ENCODE results near the gene APBA1.
"Not testable (repeated sequence)": the region's sequence is repeated elsewhere in the genome, so short reads cannot be mapped to it uniquely, and the experiment has no call there.

The APBA1 gene

DNA sequence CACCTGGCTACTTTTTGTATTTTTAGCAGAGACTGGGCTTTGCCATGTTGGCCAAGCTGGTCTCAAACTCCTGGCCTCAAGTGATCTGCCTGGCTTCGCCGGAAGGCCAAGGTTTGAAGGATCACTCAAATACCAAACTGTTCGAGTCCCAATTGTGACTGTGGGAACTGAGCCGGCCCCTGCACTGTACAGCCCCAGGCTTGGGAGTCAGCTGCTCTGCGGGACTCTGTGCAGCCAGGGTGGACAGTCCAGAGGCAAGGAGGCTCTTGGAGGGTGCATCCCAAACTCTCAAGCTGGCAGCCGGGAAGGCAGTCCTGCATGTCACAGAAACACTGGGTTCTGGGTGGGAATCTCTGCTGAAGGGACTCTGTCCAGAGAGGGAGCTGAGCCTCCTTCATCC is 238.2 kb downstream of the APBA1 start:
- no peak for DNase-seq

DNA sequence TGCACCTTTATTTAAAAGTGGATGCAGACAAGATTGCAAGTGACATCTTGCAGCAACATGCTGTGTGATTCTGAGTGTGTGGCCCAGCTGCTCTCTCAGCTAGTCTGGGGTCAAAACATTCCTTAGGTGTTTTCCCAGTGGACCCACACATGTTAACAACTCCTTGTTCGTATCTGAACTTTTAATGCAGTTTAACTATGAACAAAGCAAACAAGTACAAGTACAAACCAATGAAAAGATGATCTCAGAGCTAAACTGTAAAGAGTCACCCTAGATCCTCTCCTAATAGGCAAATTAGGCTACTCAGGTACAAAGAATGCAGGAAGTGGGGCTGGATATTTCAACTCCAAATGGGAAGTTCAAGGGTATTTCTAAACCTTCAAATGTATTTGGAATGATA is 238.8 kb downstream of the APBA1 start:
- DNase-seq: peak; percentile 41

- DNase-seq: no peak
Measured at GRCh38 chr9:69432623-69433022, 239.5 kb downstream of the APBA1 start.

GRCh38 chr9:69431777-69432176 is 240.4 kb downstream of the APBA1 start:
- DNase-seq: no peak

DNA sequence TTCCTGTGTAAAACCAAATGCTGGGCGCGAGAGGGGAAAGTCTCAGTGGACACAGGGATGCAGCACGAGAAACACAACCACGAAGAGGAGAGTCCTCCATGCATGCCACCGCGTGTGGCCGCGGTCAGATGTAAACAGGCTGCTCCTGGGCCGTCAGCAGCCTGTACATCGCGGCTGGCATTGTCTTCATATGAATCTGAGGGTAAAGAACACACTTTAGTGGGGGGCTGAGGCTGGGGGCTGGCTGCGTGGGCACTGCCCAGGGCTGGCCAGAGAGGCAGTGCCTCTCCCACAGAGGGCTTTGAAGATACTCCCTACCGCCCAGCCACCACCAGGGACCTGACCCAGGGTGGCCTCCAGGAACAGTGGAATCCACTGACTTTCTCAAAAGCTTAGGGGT is 241.0 kb downstream of the APBA1 start:
- DNase-seq: no peak

DNA sequence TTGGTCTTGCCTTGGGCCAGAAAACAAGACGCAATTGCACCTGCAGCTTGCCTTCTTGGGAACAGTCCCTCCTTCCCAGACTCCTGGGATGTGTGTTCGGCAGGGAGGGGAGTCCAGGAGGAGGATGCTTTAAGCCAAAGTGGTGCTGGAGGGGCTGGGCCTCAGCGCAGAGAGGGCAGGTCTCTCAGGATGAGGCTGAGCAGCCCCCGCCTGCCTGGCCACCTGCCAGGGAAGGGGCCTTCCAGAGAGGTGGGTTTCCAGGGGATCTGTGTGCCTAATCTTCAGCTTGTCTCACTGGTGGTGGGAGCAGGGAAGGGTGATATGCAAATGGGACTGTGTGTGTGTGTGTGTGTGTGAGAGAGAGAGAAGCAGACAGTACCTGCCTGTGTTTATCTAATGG is 242.0 kb downstream of the APBA1 start:
- DNase-seq: no peak

- no peak for DNase-seq
Measured at GRCh38 chr9:69429281-69429680, 242.9 kb downstream of the APBA1 start.

DNA sequence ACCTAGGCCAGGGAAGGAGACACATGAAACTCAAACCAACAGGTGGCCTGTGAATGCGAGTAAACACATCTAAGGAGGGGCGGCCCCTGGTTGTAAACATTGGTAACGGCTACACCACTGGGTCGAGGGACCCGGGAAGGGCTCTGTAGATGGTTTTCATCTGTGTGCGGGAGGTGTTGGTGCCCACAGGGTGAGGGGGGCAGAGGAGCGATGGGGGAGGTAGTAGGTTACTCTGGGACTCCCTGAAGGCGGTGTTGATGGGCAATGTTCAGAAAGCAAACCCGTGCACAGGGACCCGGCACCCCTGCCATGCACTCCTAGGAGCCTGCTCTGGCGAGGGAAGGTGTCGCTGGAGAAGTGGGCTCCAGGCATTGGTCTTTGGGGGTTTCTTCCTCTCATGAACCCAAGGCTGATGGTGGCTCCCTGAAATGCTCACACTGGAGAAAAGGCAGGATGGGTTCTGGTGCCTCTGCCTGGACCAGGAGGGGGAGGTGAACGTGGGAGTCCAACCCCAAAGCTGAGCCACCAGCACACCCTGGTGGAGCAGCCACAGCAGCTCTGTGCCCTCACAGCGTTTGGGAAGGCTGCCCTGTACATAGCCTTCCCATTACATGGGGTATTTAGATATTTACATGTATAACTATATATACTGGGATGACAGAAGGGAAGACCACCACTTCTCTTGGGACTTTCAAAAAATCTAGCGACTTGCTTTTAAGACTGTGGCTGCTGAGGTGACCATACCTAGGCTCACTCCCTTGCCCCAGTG is 244.0 kb downstream of the APBA1 start:
- DNase-seq: no peak

GRCh38 chr9:69427286-69427685 is 244.9 kb downstream of the APBA1 start:
- no peak for DNase-seq

DNA sequence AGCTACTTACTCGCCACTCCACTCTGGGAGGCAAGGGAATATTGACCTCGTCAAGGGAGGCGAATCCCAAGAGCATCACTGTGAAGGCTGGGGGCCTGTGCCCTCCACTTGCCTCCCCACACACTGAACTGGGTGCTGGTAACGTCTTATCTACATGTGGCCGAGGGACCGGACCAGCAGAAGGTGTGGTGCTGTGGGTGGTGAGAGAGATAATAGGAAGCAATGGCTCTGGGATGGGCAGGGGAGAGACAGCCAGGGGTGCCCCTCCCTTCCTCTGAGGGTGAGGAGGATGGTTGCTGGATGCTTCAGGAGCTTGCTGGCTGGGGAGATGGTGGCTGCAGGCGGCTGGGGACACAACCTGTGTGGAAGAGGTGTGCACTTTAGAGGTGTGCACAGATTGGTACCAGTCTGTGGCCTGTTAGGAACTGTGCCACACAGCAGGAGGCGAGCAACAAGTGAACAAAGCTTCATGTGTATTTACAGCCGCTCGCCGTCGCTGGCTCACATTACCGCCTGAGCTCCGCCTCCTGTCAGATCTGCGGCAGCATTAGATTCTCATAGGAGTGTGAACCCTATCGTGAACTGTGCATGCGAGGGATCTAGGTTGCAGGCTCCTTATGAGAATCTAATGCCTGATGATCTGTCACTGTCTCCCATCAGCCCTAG is 246.9 kb downstream of the APBA1 start:
- no peak for DNase-seq

GRCh38 chr9:69421908-69422801 is 250.0 kb downstream of the APBA1 start:
- peak; percentile 51 for DNase-seq

DNA sequence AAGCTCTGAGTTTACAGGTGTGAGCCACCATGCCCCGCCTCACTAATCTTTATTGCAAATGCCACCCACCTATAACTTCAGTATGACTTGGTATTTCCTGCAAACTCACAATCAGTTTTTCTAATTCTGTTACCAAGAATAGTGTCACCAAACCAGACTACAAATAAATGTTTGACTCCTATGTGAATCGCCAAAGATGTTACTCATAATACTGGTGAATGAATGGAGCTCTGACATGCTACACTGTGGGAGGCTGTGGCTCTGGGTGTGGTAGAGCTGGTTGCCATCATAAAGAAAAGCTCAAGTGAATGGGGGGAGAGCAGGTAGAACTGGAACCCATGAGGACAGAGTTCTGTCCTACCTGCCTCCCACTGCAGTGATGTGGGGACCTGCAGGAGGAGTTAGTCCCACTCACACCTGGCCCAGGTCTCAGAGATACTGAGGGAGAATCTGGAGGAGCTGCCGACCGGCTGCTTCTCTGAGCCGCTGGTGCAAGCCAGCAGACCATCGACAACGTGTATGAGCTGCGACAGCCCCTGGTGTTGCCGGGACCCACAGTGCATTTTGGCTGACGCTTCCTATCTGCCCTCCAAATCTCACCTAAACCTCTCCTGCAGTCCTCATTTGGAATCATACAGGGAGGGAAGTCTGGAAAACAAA is 251.4 kb downstream of the APBA1 start:
- DNase-seq: no peak

DNA sequence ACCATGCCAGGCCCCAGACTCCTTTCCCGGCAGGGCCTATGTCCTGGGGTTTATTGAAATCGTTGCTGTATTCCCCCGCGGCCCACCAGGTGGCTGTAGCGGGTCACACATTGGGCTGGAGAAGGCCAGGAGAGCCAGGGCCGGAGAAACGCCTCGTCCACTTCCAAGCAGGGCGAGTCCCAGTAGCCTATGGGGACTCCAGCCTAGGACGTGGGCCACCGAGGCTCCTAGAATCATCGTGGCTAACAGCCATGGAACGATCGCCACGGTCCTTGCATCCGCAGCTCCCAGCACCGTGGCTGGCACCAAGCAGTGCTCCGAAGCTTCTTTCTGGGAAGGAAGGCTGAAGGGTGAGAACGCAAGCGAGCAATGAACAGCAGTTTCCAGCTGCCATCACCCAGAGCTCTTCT is 259.4 kb downstream of the APBA1 start:
- peak; percentile 58 for DNase-seq

GRCh38 chr9:69411931-69412740 is 260.0 kb downstream of the APBA1 start:
- DNase-seq: no peak

- no peak for DNase-seq
Measured at GRCh38 chr9:69411246-69411645, 260.9 kb downstream of the APBA1 start.

DNA sequence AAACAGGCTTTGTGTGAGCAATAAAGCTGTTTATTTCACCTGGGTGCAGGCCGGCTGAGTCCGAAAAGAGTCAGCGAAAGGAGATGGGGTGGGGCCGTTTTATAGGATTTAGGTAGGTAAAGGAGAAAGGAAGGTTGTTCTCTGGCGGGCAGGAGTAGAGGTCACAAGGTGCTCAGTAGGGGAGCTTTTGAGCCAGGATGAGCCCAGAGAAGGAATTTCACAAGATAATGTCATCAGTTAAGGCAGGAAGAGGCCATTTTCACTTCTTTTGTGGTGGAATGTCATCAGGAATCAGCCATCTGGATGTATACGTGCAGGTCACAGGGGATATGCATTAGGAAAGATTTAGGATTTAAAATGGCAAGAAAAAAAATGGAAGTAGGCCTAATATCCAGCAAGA is 262.2 kb downstream of the APBA1 start:
- DNase-seq: not testable (repeated sequence)

DNA sequence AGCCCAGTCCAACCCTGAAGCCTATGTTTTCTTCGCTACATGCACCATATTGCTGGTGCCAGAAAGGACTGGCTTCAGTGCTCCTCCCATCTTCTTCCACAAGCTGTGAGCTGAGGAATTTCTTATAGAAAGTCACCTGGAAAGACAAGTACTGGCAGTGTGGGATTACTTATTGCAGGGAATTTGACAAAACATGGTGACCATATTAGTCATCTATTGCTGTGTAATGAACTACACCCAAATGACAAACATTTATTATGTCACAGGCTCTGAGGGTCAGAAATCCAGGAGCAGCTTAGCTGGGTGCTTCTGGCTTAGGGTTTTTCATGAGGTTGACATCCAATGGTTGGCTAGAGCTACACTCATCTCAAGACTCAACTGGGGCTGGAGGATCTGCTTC is 271.7 kb downstream of the APBA1 start:
- no peak for DNase-seq

DNA sequence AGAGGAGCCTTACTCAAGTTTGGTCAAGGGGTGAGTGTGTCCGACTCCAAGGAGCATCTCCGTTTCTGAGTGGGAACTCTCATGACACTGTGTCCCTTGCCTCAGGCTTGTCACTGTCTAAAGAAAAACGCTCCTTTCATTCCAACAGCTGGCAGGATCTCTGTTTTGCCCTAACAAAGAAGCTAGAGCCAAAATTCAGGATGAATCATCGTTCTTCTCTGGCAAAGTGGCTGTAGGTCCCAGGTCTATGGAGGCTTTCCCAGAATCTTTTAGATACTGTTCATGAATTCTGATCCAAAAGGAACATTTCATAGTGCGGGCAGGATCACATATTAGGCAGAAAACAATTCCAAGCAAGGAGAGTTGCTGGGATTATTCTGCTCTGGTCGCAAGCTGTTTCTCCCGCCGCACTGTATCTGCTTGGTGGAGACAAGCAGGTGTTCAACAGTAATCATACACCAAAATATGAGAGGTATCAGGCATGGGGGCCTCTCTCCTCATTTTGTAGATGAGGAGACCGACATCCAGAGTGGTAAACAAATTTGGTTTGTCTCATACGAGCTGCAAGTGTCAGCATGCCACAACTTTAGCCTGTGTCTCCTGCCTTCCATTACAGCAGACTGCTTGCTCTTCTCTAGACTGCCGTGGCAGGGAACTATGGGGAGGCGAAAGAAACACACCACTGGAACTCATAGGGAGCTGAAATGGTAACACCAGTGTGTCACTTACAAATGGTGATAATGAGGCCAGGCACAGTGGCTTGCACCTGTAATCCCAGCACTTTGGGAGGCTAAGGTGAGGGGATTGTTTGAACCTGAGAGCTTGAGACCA is 274.6 kb downstream of the APBA1 start:
- DNase-seq: no peak

GRCh38 chr9:69396759-69397158 is 275.4 kb downstream of the APBA1 start:
- no peak for DNase-seq

- no peak for DNase-seq
Measured at GRCh38 chr9:69395718-69396117, 276.5 kb downstream of the APBA1 start.

DNA sequence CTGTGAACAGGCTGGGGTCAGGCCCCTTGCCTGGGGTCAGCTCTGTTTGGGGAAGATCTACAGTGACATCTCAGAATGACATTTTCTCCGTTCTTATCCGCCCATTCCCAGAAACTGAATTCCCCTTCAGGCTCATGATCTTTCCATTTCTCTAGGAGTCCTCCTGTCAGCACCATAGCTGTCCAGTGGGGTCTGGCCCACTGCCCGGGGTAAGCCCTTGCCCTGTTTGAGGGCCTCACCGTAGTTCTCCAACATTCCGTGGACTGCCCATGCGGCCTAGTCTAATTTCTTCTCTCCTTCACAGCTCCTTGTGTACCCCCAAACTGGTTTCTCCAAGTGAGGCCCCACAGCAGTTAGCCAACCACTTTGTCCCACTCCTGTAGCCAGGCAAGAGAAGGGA is 278.7 kb downstream of the APBA1 start:
- no peak for DNase-seq

Measured in HCEC 1CT (cell line).